Activated CD8-positive, alpha-beta T cell treated with anti-CD3 and anti-CD28 coated beads for 36 hours (primary cell): ENCODE data around the gene IRX6. TPM values are rescaled to one million over a fixed set of nuclear protein-coding genes. Genes with fewer than 3 reads are reported as not detected.

ENCODE experiments used
- ATAC-seq: fragments of 200-7000 bp; cut with Tn5 transposase; one replicate; pipeline ENCODE4 v1.10.0; 2021; ENCODE audit warnings: mild to moderate bottlenecking, moderate library complexity
- CTCF ChIA-PET: fragments of 350-600 bp; sonication (Branson Sonifier 250); formaldehyde crosslinking; loops from one replicate; lab custom pipeline; 2021; ENCODE audit warnings: antibody characterized with exemption; lab: Charles Lee
- POLR2A ChIA-PET: fragments of 350-600 bp; sonication (Branson Sonifier 250); formaldehyde crosslinking; loops from one replicate; lab custom pipeline; 2021; ENCODE audit warnings: antibody characterized with exemption; lab: Charles Lee
- DNase-seq: peaks from one replicate; pipeline ENCODE4 v3.0.0-alpha.2; 2020
- H3K27ac Mint-ChIP-seq: one replicate; pipeline ENCODE4 v1.8.0; 2021; ENCODE audit warnings: mild to moderate bottlenecking, mixed read lengths
- H3K27me3 Mint-ChIP-seq: one replicate; pipeline ENCODE4 v1.8.0; 2021; ENCODE audit warnings: mixed read lengths
- H3K36me3 Mint-ChIP-seq: one replicate; pipeline ENCODE4 v1.8.0; 2021; ENCODE audit warnings: low read depth, mixed read lengths
- H3K4me1 Mint-ChIP-seq: one replicate; pipeline ENCODE4 v1.8.0; 2021; ENCODE audit warnings: low read depth, mixed read lengths
- H3K4me3 Mint-ChIP-seq: one replicate; pipeline ENCODE4 v1.8.0; 2021; ENCODE audit warnings: mild to moderate bottlenecking, moderate library complexity, mixed read lengths
- H3K9me3 Mint-ChIP-seq: one replicate; pipeline ENCODE4 v1.8.0; 2021; ENCODE audit warnings: mixed read lengths
- intact Hi-C: fragments of 100-400 bp; cut with micrococcal nuclease; formaldehyde crosslinking; loops from one replicate; pipeline ENCODE4 v1.10.0; 2022
- total RNA-seq, 2 experiments: library from RNA; stranded (reverse); gene quantifications; one replicate each; pipeline ENCODE4 v1.2.3, GENCODE V29; 2021
- TF ChIP-seq, protein P1 (sequence below): fragments of 200-600 bp; IDR thresholded peaks from one replicate; pipeline ENCODE4 v1.8.0; 2022; ENCODE audit warnings: antibody characterized with exemption, mild to moderate bottlenecking

IRX6 gene
- total RNA-seq, 2 experiments from 2014 or later: not detected

DNA sequence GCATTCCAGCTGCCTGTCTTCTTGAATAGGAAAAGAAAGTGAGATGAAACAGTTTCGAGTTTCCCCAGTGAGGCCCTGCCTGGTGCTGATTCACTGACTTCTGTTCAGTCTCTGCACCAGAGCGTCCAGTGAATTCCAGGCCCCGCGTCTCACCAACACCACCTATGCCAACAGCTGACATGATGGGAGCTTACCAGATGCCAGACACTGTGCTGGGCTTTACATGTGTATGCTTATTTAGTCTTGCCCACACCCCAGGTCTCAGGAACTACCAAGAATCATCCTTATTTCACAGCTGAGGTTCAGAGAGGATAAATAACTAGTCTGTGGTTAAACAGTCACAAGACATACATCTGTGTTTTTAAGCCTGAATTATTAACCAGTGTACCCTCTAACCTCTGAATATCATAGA lies 29.1 kb upstream of the IRX6 start:
- POLR2A ChIA-PET: no interaction called here
- H3K4me1 Mint-ChIP-seq: no peaks in the 10 kb centered on the region
- H3K36me3 Mint-ChIP-seq: no peaks in the 10 kb centered on the region
- intact Hi-C loops: no loop called here
- DNase-seq (no peak), ATAC-seq (no peak)
- no peaks in the 10 kb centered on the region for H3K9me3 Mint-ChIP-seq
- TF ChIP-seq, protein P1, sequence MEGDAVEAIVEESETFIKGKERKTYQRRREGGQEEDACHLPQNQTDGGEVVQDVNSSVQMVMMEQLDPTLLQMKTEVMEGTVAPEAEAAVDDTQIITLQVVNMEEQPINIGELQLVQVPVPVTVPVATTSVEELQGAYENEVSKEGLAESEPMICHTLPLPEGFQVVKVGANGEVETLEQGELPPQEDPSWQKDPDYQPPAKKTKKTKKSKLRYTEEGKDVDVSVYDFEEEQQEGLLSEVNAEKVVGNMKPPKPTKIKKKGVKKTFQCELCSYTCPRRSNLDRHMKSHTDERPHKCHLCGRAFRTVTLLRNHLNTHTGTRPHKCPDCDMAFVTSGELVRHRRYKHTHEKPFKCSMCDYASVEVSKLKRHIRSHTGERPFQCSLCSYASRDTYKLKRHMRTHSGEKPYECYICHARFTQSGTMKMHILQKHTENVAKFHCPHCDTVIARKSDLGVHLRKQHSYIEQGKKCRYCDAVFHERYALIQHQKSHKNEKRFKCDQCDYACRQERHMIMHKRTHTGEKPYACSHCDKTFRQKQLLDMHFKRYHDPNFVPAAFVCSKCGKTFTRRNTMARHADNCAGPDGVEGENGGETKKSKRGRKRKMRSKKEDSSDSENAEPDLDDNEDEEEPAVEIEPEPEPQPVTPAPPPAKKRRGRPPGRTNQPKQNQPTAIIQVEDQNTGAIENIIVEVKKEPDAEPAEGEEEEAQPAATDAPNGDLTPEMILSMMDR: no peak
- CTCF ChIA-PET: no interaction called here
- no peak overlapping the region for H3K4me3 Mint-ChIP-seq
- H3K27ac Mint-ChIP-seq: no peak overlapping the region
- H3K27me3 Mint-ChIP-seq: peaks cover 10% of the 10 kb centered on the region

DNA sequence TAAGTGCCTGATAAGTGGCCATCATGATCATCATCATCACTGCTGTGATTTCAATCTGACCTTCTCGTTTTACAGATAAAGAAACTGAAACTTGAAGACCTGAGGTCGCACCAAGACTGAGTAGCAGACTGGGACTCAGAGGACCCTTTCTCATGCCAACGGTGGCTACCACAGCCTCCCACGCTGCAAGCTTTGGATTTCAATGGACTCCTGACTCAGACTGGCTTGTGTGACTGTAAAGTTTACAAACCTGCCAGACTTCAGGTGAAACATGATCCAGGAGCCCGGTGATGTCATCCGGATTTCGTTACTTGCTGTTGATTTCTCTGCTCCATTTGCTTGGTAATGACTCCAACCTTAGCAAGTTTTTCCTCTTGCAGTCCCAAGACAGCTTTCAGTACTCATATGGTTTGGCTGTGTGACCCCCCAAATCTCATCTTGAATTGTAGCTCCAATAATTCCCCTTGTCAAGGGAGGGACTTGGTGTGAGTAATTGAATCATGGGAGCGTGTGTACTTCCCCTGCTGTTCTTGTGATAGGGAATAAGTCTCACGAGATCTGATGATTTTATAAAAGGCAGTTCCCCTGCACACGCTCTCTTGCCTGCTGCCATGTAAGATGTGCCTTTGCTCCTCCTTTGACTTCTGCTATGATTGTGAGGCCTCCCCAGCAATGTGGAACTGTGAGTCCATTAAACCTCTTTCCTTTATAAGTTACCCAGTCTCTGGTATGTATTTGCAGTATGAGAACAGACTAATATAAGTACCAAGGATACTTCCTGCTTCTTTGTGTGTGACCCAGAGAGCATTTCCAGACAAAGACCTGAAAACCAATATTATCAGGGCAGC lies 26.7 kb upstream of the IRX6 start:
- intact Hi-C loops: no loop called here
- CTCF ChIA-PET: no interaction called here
- H3K36me3 Mint-ChIP-seq: no peaks in the 10 kb centered on the region

DNA sequence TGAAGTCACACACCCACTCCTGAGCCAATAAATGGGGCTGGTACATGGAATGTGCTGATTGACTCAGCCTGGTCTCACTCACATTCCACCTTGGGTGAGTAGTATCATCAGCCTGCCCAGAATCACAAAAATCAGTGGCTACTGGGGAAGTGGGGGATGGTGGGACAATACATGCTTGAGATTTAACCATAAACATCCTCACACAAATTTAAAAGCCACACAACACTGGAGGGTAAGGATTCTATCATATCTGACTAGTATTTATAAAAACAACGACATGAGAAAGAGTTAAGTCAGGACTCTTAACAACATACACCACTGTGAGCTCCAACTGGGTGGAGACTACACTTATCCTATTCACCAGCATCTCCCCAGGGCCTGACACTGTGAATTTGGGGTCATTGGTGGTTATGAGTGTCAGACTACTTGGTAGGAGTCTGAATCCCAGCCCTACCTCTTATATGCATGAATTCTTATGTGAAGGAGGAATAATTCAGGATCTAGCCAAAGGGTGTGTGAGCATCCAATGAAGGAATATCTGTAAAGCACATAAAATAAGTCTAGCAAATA lies 26.0 kb upstream of the IRX6 start:
- H3K4me1 Mint-ChIP-seq: no peaks in the 10 kb centered on the region
- intact Hi-C loops: no loop called here
- no peak for ATAC-seq
- no peak overlapping the region for H3K4me3 Mint-ChIP-seq
- ChIA-PET POLR2A (no interaction called here), CTCF (no interaction called here)
- TF ChIP-seq, protein P1: no peak
- peaks cover 20% of the 10 kb centered on the region for H3K27me3 Mint-ChIP-seq
- no peak overlapping the region for H3K27ac Mint-ChIP-seq
- no peaks in the 10 kb centered on the region for H3K9me3 Mint-ChIP-seq
- DNase-seq: no peak
- H3K36me3 Mint-ChIP-seq: no peaks in the 10 kb centered on the region

More for the DNA sequence above, 26.7 kb upstream of the IRX6 start:
- Mint-ChIP-seq H3K4me1 (no peaks in the 10 kb centered on the region), H3K27ac (no peak overlapping the region), H3K27me3 (peaks cover 19% of the 10 kb centered on the region), H3K9me3 (no peaks in the 10 kb centered on the region), H3K4me3 (no peak overlapping the region)
- POLR2A ChIA-PET: interaction anchor here (0.5 kb wide), 1 partner anchor 69 kb away, joined by 4 read pairs; no protein-coding TSS in a partner anchor
- no peak for DNase-seq
- TF ChIP-seq, protein P1: no peak
- ATAC-seq: no peak

DNA sequence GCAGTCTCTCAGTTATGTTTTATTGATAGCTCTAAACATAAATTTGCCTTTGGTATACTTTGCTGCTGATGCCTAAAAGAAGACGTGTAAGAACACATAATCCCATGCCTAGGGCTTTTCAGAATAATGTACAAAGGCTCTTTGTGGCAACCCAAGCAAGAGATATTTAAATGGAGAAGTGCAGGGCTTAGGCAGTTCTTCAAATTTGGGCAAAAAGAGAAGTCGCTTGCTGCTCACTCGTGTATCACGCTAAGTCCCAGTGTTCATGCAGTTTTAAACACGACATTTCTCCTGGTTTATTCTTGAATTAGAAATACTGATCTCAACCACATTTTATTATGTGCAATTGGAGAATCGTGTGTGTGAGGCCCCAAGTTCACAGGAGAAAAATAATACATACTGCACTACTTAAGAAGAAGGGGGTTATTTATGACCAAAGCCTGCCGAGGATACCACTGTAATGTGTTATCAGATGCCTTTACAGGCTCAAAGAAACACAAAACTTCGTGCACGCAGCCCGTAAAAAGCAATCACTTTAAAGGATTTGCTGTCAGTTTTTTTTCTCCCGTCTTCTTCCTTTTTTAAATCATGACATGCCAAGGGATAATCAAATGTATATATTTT lies 22.5 kb upstream of the IRX6 start:
- no peak overlapping the region for H3K4me3 Mint-ChIP-seq
- intact Hi-C loops: no loop called here

More for the DNA sequence above, 22.5 kb upstream of the IRX6 start:
- POLR2A ChIA-PET: no interaction called here
- ATAC-seq: no peak
- TF ChIP-seq, protein P1: no peak
- Mint-ChIP-seq H3K36me3 (no peaks in the 10 kb centered on the region), H3K4me1 (no peaks in the 10 kb centered on the region), H3K27ac (no peak overlapping the region), H3K27me3 (peaks cover 21% of the 10 kb centered on the region), H3K9me3 (no peaks in the 10 kb centered on the region)
- CTCF ChIA-PET: no interaction called here
- DNase-seq: no peak
